HCT116 (cell line): ENCODE measurements around the gene SLC25A19. TPM values are rescaled to one million over a fixed set of nuclear protein-coding genes. Genes with fewer than 3 reads are reported as not detected.
A peak's percentile ranks its signal among the peaks of the same experiment; 100 is the strongest.

Source experiments
- ATAC-seq: fragments of 200-7000 bp; cut with Tn5 transposase; 2 replicates; pipeline ENCODE4 v1.9.1; 2020; ENCODE audit warnings: mild to moderate bottlenecking, moderate library complexity
- BruUV-seq: library from RNA; stranded (reverse); fragments of 400-500 nt; replicated peaks from 2 replicates; lab custom pipeline; 2021; lab: Mats Ljungman, UMichigan
- CTCF ChIA-PET: fragments of 300-600 bp; sonication (Branson Sonifier 250); formaldehyde crosslinking; loops from one replicate; lab custom pipeline; 2021; ENCODE audit warnings: antibody characterized with exemption; lab: Charles Lee
- POLR2A ChIA-PET: fragments of 300-600, 350-600 bp; sonication (Branson Sonifier 250); formaldehyde crosslinking; loops from one replicate; lab custom pipeline; 2021; ENCODE audit warnings: antibody characterized with exemption; lab: Charles Lee
- RAD21 ChIA-PET, 2 experiments: fragments of 300-600 bp; sonication (Branson Sonifier 250); formaldehyde crosslinking; loops; one replicate each; lab custom pipeline; 2023; ENCODE audit warnings: low total read pairs in 2 of 2; ENCODE audit not compliant: uncharacterized antibody in 2 of 2, unreplicated experiment in 2 of 2, low non-redundant PET in 1 of 2; lab: Charles Lee
- DNase-seq: peaks from one replicate; pipeline ENCODE4 v3.0.0-alpha.2; 2010; ENCODE audit warnings: low read depth, low spot score
- H2AFZ ChIP-seq: fragments of 200-600 bp; shearing (Covaris generic), sonication (generic); 2 replicates; pipeline ENCODE4 v1.6.1; 2017; ENCODE audit warnings: low read depth, mixed run types, mixed read lengths, antibody characterized with exemption, low read length; ENCODE audit not compliant: poor library complexity, severe bottlenecking
- H3K27ac ChIP-seq: 2 replicates; pipeline ENCODE4 v1.5.1; 2012; ENCODE audit warnings: low read depth, low read length
- H3K27me3 ChIP-seq: fragments of 200-600 bp; sonication (generic); 2 replicates; pipeline ENCODE4 v1.6.1; 2016; ENCODE audit warnings: mixed run types, low read length, mixed read lengths; ENCODE audit not compliant: insufficient read depth
- H3K36me3 ChIP-seq, 2 experiments: fragments of 200-500 bp in 1 of 2; fragments of 200-600 bp in 1 of 2; sonication (Bioruptor generic) in 1 of 2; sonication (generic) in 1 of 2; 2 replicates each; pipeline versions ENCODE4 v1.5.1 to v1.6.1; 2014 to 2016; ENCODE audit warnings: low read length in 2 of 2, inconsistent platforms in 1 of 2, mixed read lengths in 1 of 2, mixed run types in 1 of 2; ENCODE audit not compliant: insufficient read depth in 2 of 2, control insufficient read depth in 1 of 2
- H3K4me1 ChIP-seq, 2 experiments: fragments of 200-600 bp in 1 of 2; sonication (generic) in 1 of 2; 2 replicates each; pipeline versions ENCODE4 v1.5.1 to v1.6.1; 2012 to 2017; ENCODE audit warnings: low read length in 2 of 2, inconsistent platforms in 1 of 2, mild to moderate bottlenecking in 1 of 2, mixed read lengths in 1 of 2, mixed run types in 1 of 2, moderate library complexity in 1 of 2; ENCODE audit not compliant: insufficient read depth in 2 of 2, control insufficient read depth in 1 of 2
- H3K4me2 ChIP-seq: fragments of 200-600 bp; sonication (generic); 2 replicates; pipeline ENCODE4 v1.6.1; 2017; ENCODE audit warnings: mixed run types, low read length, mixed read lengths
- H3K4me3 ChIP-seq, 2 experiments: fragments of 200-600 bp in 1 of 2; sonication (generic) in 1 of 2; replicated peaks in 1 of 2; 2 replicates each; pipeline ENCODE4 v1.5.1; 2011 to 2016; ENCODE audit warnings: low read length in 2 of 2, control low read depth in 1 of 2, low read depth in 1 of 2, mild to moderate bottlenecking in 1 of 2, mixed read lengths in 1 of 2, mixed run types in 1 of 2
- H3K79me2 ChIP-seq: fragments of 200-600 bp; sonication (generic); 2 replicates; pipeline ENCODE4 v1.6.1; 2017; ENCODE audit warnings: mild to moderate bottlenecking, mixed run types, low read length, moderate library complexity, mixed read lengths; ENCODE audit not compliant: insufficient read depth
- H3K9ac ChIP-seq: fragments of 200-600 bp; sonication (generic); 2 replicates; pipeline ENCODE4 v1.6.1; 2016; ENCODE audit warnings: low read length, mixed read lengths
- H3K9me2 ChIP-seq: fragments of 200-600 bp; sonication (generic), shearing (Covaris generic); 2 replicates; pipeline ENCODE4 v1.6.1; 2017; ENCODE audit warnings: mixed run types, mild to moderate bottlenecking, moderate library complexity; ENCODE audit not compliant: insufficient read depth
- H3K9me3 ChIP-seq, 2 experiments: fragments of 200-500 bp in 1 of 2; fragments of 200-600 bp in 1 of 2; sonication (Bioruptor generic) in 1 of 2; sonication (generic) in 1 of 2; 2 replicates each; pipeline ENCODE4 v1.6.1; 2014 to 2017; ENCODE audit warnings: low read length in 2 of 2, mixed read lengths in 2 of 2, inconsistent platforms in 1 of 2, low read depth in 1 of 2, mild to moderate bottlenecking in 1 of 2, mixed run types in 1 of 2, moderate library complexity in 1 of 2; ENCODE audit not compliant: control insufficient read depth in 1 of 2, insufficient read depth in 1 of 2
- H4K20me1 ChIP-seq: fragments of 200-600 bp; sonication (generic), shearing (Covaris generic); 2 replicates; pipeline ENCODE4 v1.6.1; 2017; ENCODE audit warnings: mixed run types, mild to moderate bottlenecking, moderate library complexity; ENCODE audit not compliant: insufficient read depth
- ATF3 ChIP-seq: IDR thresholded peaks from 2 replicates; pipeline ENCODE4 v1.6.1; 2012
- CBX3 ChIP-seq: IDR thresholded peaks from 2 replicates; pipeline ENCODE4 v1.6.1; 2012; ENCODE audit warnings: low read depth
- CEBPB ChIP-seq: IDR thresholded peaks from 2 replicates; pipeline ENCODE4 v1.6.1; 2012; ENCODE audit warnings: low read depth
- ELF1 ChIP-seq: IDR thresholded peaks from 2 replicates; pipeline ENCODE4 v1.6.1; 2012; ENCODE audit warnings: low read depth, borderline replicate concordance
- EZH2 ChIP-seq: fragments of 200-600 bp; sonication (generic); IDR thresholded peaks from 2 replicates; pipeline ENCODE4 v1.6.1; 2017; ENCODE audit warnings: antibody characterized with exemption, mixed run types
- EZH2phosphoT487 ChIP-seq: fragments of 200-600 bp; IDR thresholded peaks from 2 replicates; pipeline ENCODE4 v1.6.1; 2018; ENCODE audit warnings: antibody characterized with exemption, borderline replicate concordance
- FOSL1 ChIP-seq: IDR thresholded peaks from 2 replicates; pipeline ENCODE4 v1.6.1; 2012; ENCODE audit warnings: low read depth
- JUND ChIP-seq: IDR thresholded peaks from 2 replicates; pipeline ENCODE4 v1.6.1; 2012
- MAX ChIP-seq: IDR thresholded peaks from 2 replicates; pipeline ENCODE4 v1.6.1; 2012
- POLR2A ChIP-seq: IDR thresholded peaks from 2 replicates; pipeline ENCODE4 v1.7.0; 2011; ENCODE audit warnings: borderline replicate concordance; ENCODE audit not compliant: insufficient read depth, insufficient read length; ENCODE audit errors: extremely low read depth
- TCF7L2 ChIP-seq: IDR thresholded peaks from 2 replicates; pipeline ENCODE4 v1.7.0; 2011; ENCODE audit warnings: borderline replicate concordance, inconsistent platforms; ENCODE audit not compliant: insufficient read depth, insufficient read length; ENCODE audit errors: extremely low read depth
- YY1 ChIP-seq: IDR thresholded peaks from 2 replicates; pipeline ENCODE4 v1.6.1; 2011; ENCODE audit warnings: low read length, low read depth, moderate library complexity, mild to moderate bottlenecking; ENCODE audit not compliant: insufficient replicate concordance; ENCODE audit errors: extremely low read depth
- ZFX ChIP-seq: fragments of 450-650 bp; IDR thresholded peaks from 2 replicates; pipeline ENCODE4 v1.6.1; 2017
- ZNF274 ChIP-seq: fragments of 200-500 bp; sonication (Bioruptor generic); IDR thresholded peaks from 2 replicates; pipeline ENCODE4 v1.6.1; 2014; ENCODE audit warnings: mild to moderate bottlenecking, low read depth, low read length, inconsistent platforms
- intact Hi-C: fragments of 100-400 bp; cut with micrococcal nuclease; formaldehyde crosslinking; loops from 2 replicates; pipeline ENCODE4 v1.10.0; 2022
- total RNA-seq: library from RNA; stranded (reverse); gene quantifications from one replicate; pipeline ENCODE4 v1.2.1, GENCODE V29; 2021; ENCODE audit not compliant: unreplicated experiment
- TF ChIP-seq, protein P1 (sequence below), 3 experiments: fragments of 200-600 bp in 1 of 3; sonication (generic) in 1 of 3; IDR thresholded peaks in 2 of 3; conservative IDR thresholded peaks in 1 of 3; 2 replicates each; pipeline ENCODE4 v1.5.1; 2012 to 2017; ENCODE audit warnings: low read depth in 2 of 3, low read length in 2 of 3, antibody characterized with exemption in 1 of 3, borderline replicate concordance in 1 of 3, control low read depth in 1 of 3, mild to moderate bottlenecking in 1 of 3, mixed read lengths in 1 of 3, mixed run types in 1 of 3, moderate library complexity in 1 of 3; ENCODE audit not compliant: insufficient read depth in 1 of 3
- TF ChIP-seq, protein P2 (sequence below): IDR thresholded peaks from 2 replicates; pipeline ENCODE4 v1.6.1; 2011; ENCODE audit warnings: mild to moderate bottlenecking, low read length, moderate library complexity; ENCODE audit not compliant: insufficient replicate concordance; ENCODE audit errors: extremely low read depth

The SLC25A19 gene
- total RNA-seq, 1 experiment from 2014 or later = 38.7 TPM

DNA sequence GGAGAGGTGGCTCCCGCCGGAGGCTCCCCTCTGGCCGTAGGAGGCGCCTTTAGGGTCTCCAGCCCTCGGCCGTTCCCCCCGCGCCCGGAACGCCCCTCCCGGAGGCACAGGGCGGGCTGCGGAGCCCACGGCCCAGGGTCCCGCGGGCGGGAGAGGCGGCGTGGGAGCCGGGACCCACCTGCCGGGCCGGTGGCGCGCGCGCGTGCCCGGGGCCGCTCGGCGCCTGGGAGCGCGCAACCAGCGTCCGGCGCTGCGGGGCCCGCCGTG lies 18.3 kb downstream of the SLC25A19 start, which contains the start of gene MIF4GD:
Gene MIF4GD, minus strand, starts transcription at position 266 of the 267 bp plus-strand sequence. CDS start 1,036 bp downstream, outside the sequence.
- POLR2A ChIA-PET = interaction anchor here (0.6 to 2.4 kb wide), 15 partner anchors 9 to 509 kb away, joined by 3 to 40 read pairs (median 4); partner anchors contain the start of genes FDXR, GGA3, GRB2 and MRPS7
- no peak for ATAC-seq
- peak within 1 kb of the TSS; percentile 94 for H3K27ac ChIP-seq
- RAD21 ChIA-PET = interaction anchor here (1.0 to 1.8 kb wide), 4 partner anchors 9 to 141 kb away, joined by 3 to 6 read pairs (median 5); partner anchors contain the start of genes SLC25A19 (in 2 of the 2) and MRPS7 (in 1 of the 2)
- H4K20me1 ChIP-seq = no peaks in the 10 kb centered on the region
- peaks cover 2 to 37% of the 10 kb centered on the region in 2 experiments; a peak in 2 of 4 replicates for H3K36me3 ChIP-seq
- intact Hi-C loops = loop anchor here (2.0 to 5.0 kb wide), 3 partner anchors 134 to 246 kb away; partner anchors contain the start of genes CASKIN2, GRB2 and TSEN54
- H3K4me3 ChIP-seq = peak within 1 kb of the TSS; percentile 90 to 98
- CTCF ChIA-PET = interaction anchor here (0.6 to 4.2 kb wide), 31 partner anchors 10 to 398 kb away, joined by 3 to 51 read pairs (median 4); partner anchors contain the start of genes FDXR, GGA3, GRB2 and MRPS7
- no TSS peak for BruUV-seq
- H3K9ac ChIP-seq = peak within 1 kb of the TSS; percentile 97
- TF ChIP-seq, protein P1, sequence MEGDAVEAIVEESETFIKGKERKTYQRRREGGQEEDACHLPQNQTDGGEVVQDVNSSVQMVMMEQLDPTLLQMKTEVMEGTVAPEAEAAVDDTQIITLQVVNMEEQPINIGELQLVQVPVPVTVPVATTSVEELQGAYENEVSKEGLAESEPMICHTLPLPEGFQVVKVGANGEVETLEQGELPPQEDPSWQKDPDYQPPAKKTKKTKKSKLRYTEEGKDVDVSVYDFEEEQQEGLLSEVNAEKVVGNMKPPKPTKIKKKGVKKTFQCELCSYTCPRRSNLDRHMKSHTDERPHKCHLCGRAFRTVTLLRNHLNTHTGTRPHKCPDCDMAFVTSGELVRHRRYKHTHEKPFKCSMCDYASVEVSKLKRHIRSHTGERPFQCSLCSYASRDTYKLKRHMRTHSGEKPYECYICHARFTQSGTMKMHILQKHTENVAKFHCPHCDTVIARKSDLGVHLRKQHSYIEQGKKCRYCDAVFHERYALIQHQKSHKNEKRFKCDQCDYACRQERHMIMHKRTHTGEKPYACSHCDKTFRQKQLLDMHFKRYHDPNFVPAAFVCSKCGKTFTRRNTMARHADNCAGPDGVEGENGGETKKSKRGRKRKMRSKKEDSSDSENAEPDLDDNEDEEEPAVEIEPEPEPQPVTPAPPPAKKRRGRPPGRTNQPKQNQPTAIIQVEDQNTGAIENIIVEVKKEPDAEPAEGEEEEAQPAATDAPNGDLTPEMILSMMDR (IDR thresholded peaks at IDR 0.05 in 2 of 3, conservative IDR thresholded peaks at IDR 0.05 in 1 of 3; ENCODE audit: borderline replicate concordance in 1 of 3, insufficient read depth in 1 of 3, low read depth in 2 of 3, low read length in 2 of 3) = no peak
- TF ChIP-seq, protein P2, sequence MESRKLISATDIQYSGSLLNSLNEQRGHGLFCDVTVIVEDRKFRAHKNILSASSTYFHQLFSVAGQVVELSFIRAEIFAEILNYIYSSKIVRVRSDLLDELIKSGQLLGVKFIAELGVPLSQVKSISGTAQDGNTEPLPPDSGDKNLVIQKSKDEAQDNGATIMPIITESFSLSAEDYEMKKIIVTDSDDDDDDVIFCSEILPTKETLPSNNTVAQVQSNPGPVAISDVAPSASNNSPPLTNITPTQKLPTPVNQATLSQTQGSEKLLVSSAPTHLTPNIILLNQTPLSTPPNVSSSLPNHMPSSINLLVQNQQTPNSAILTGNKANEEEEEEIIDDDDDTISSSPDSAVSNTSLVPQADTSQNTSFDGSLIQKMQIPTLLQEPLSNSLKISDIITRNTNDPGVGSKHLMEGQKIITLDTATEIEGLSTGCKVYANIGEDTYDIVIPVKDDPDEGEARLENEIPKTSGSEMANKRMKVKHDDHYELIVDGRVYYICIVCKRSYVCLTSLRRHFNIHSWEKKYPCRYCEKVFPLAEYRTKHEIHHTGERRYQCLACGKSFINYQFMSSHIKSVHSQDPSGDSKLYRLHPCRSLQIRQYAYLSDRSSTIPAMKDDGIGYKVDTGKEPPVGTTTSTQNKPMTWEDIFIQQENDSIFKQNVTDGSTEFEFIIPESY = no peak
- TF ChIP-seq JUND (no peak), YY1 (no peak), EZH2phosphoT487 (no peak), MAX (no peak), EZH2 (no peak), TCF7L2 (no peak), CEBPB (no peak), POLR2A (no peak), ZNF274 (no peak), FOSL1 (no peak), ELF1 (no peak), ZFX (no peak), ATF3 (no peak), CBX3 (no peak)
- TF ChIP-seq, all 23 proteins: peak for 0
- DNase-seq = no peak
- Histone ChIP-seq H3K9me2 (no peaks in the 10 kb centered on the region), H2AFZ (no peak within 1 kb of the TSS), H3K4me2 (peak within 1 kb of the TSS; percentile 97), H3K79me2 (peaks cover 9% of the 10 kb centered on the region; the same call in 1 of the 2 replicates), H3K9me3 (no peaks in the 10 kb centered on the region), H3K27me3 (no peaks in the 10 kb centered on the region), H3K4me1 (peaks cover 16 to 45% of the 10 kb centered on the region in 2 experiments)
